ENCODE results near the gene MSANTD1. TPM values are rescaled to one million over a fixed set of nuclear protein-coding genes. Genes with fewer than 3 reads are reported as not detected.

MSANTD1 gene
- polyA plus RNA-seq, 1 donor from 2014 or later: 12.7 TPM

DNA sequence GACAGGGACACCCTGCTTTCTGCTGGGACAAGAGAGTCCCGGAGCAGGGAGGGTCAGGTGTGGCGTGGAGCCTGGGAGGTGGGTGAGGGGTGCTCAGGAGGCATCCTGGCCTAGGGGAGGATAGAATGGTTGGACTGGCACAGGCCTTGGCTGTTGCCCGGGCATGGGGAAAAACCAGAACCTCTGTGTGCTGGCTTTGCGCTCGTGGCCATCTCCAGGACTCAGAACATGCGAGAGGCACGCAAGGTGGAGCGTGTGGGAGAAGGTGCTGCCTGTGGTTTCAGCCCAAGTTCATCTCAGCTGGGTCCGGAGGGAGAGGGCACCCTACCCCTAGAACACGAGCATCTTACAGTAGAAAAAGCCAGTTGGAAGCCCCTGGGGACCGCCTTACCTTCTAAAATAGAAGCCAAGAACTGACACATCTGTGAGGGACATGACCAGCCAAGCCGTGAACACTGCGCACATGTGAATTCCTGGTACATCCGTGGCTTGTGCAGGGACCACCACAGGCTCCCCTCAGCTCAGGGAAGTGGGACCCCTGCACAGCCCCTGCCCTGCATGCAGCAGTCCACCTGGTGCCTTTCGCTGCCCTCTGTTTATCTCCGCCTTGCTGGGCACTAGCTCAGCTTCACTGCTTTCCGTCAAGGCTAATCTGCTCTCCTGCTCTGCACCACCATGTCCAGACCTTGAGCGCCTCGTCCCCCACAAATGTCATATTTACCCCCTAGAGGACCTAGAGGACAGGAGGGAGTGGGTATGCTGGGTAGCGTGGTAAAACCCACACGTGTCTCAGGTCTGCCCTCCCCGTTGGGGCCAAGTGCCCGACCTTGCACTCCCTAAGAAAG, 13.5 kb downstream of the MSANTD1 start:
- Histone ChIP-seq H3K4me3 (ENCODE audit: low read length) (no peak overlapping the region), H3K36me3 (ENCODE audit: insufficient read depth, low read length) (no peaks in the 10 kb centered on the region), H2AFZ (ENCODE audit: low read depth, low read length) (no peak overlapping the region), H3K27me3 (ENCODE audit: insufficient read depth, low read depth, low read length) (no peaks in the 10 kb centered on the region), H4K20me1 (ENCODE audit: insufficient read depth) (no peaks in the 10 kb centered on the region), H3K4me2 (ENCODE audit: low read length) (no peak overlapping the region), H3K9me3 (ENCODE audit: low read length) (no peaks in the 10 kb centered on the region), H3K79me2 (replicated peaks; ENCODE audit: insufficient read depth, low read length) (no peaks in the 10 kb centered on the region), H3K9ac (ENCODE audit: low read length) (no peak overlapping the region), H3K9me2 (ENCODE audit: insufficient read depth, low read length) (no peaks in the 10 kb centered on the region), H3F3A (ENCODE audit: insufficient read depth, low read length, poor library complexity, severe bottlenecking) (no peaks in the 10 kb centered on the region), H3K27ac (ENCODE audit: low read length) (no peak overlapping the region)
- no peak for TF ChIP-seq MXI1 (conservative IDR thresholded peaks at IDR 0.05; ENCODE audit: poor library complexity, severe bottlenecking)
- TF ChIP-seq EP300 (conservative IDR thresholded peaks at IDR 0.05; ENCODE audit: poor library complexity, severe bottlenecking): no peak
- TF ChIP-seq TAF1 (IDR thresholded peaks at IDR 0.05; ENCODE audit: low read depth): no peak
- TF ChIP-seq EZH2 (IDR thresholded peaks at IDR 0.05; ENCODE audit: borderline replicate concordance, insufficient read depth, low read length, poor library complexity, severe bottlenecking): no peak
- TF ChIP-seq SMC3 (conservative IDR thresholded peaks at IDR 0.05; ENCODE audit: poor library complexity): no peak
- TF ChIP-seq POLR2AphosphoS5 (IDR thresholded peaks at IDR 0.05): no peak
- TF ChIP-seq, protein P1, sequence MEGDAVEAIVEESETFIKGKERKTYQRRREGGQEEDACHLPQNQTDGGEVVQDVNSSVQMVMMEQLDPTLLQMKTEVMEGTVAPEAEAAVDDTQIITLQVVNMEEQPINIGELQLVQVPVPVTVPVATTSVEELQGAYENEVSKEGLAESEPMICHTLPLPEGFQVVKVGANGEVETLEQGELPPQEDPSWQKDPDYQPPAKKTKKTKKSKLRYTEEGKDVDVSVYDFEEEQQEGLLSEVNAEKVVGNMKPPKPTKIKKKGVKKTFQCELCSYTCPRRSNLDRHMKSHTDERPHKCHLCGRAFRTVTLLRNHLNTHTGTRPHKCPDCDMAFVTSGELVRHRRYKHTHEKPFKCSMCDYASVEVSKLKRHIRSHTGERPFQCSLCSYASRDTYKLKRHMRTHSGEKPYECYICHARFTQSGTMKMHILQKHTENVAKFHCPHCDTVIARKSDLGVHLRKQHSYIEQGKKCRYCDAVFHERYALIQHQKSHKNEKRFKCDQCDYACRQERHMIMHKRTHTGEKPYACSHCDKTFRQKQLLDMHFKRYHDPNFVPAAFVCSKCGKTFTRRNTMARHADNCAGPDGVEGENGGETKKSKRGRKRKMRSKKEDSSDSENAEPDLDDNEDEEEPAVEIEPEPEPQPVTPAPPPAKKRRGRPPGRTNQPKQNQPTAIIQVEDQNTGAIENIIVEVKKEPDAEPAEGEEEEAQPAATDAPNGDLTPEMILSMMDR (IDR thresholded peaks at IDR 0.05; ENCODE audit: poor library complexity, severe bottlenecking): no peak
- TF ChIP-seq, protein P2, sequence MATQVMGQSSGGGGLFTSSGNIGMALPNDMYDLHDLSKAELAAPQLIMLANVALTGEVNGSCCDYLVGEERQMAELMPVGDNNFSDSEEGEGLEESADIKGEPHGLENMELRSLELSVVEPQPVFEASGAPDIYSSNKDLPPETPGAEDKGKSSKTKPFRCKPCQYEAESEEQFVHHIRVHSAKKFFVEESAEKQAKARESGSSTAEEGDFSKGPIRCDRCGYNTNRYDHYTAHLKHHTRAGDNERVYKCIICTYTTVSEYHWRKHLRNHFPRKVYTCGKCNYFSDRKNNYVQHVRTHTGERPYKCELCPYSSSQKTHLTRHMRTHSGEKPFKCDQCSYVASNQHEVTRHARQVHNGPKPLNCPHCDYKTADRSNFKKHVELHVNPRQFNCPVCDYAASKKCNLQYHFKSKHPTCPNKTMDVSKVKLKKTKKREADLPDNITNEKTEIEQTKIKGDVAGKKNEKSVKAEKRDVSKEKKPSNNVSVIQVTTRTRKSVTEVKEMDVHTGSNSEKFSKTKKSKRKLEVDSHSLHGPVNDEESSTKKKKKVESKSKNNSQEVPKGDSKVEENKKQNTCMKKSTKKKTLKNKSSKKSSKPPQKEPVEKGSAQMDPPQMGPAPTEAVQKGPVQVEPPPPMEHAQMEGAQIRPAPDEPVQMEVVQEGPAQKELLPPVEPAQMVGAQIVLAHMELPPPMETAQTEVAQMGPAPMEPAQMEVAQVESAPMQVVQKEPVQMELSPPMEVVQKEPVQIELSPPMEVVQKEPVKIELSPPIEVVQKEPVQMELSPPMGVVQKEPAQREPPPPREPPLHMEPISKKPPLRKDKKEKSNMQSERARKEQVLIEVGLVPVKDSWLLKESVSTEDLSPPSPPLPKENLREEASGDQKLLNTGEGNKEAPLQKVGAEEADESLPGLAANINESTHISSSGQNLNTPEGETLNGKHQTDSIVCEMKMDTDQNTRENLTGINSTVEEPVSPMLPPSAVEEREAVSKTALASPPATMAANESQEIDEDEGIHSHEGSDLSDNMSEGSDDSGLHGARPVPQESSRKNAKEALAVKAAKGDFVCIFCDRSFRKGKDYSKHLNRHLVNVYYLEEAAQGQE (IDR thresholded peaks at IDR 0.05; ENCODE audit: borderline replicate concordance): no peak
- no peak for TF ChIP-seq RAD21 (conservative IDR thresholded peaks at IDR 0.05)

DNA sequence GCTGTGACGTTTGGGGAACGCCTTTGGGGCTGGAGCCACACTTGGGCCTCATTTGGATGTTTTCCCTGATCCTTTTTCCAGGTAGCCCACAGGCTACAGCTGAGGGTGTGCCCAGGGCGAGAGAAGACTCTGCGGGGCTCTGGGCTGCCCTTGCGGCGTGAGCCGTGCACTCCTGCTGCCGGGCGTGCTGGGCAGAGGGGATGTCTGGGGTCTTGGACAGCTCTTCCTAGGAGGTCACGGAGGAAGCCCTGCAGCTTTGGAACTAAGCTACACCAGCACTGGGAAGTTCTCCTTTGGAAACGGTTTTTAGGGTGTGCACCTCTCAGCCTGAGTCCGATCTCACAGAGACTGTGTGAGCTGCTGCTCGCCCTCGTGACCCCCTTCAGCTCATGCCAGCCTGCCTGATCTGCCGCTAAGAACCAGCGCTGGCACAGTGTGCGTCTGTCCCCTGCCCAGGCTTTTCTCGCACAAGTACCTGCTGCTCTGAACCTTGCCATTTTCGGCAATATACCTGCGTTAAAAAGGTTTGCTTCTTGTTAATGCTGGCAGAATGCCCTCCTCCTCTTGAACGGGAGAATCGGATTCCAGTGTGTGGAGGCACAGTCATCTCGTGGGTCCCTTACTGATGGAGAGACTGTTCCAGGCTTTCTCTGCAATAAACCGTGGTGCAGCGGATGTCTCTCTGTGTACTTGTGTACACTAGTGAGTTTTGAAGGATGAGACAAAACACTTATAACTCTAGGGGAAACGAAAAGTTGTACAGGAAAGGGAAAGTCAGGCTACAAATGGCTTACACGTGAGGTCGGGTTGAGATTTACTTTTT, 14.3 kb downstream of the MSANTD1 start:
- H2AFZ ChIP-seq (ENCODE audit: low read depth, low read length): no peak overlapping the region
- no peaks in the 10 kb centered on the region for H3F3A ChIP-seq (ENCODE audit: insufficient read depth, low read length, poor library complexity, severe bottlenecking)
- H3K4me3 ChIP-seq (ENCODE audit: low read length): no peak overlapping the region
- H3K9ac ChIP-seq (ENCODE audit: low read length): no peak overlapping the region
- no peak overlapping the region for H3K4me2 ChIP-seq (ENCODE audit: low read length)
- H4K20me1 ChIP-seq (ENCODE audit: insufficient read depth): no peaks in the 10 kb centered on the region
- H3K27me3 ChIP-seq (ENCODE audit: insufficient read depth, low read depth, low read length): no peaks in the 10 kb centered on the region
- H3K27ac ChIP-seq (ENCODE audit: low read length): no peak overlapping the region
- no peaks in the 10 kb centered on the region for H3K79me2 ChIP-seq (replicated peaks; ENCODE audit: insufficient read depth, low read length)
- no peaks in the 10 kb centered on the region for H3K9me3 ChIP-seq (ENCODE audit: low read length)
- no peaks in the 10 kb centered on the region for H3K36me3 ChIP-seq (ENCODE audit: insufficient read depth, low read length)
- TF ChIP-seq, protein P2 (IDR thresholded peaks at IDR 0.05; ENCODE audit: borderline replicate concordance): no peak
- no peak for TF ChIP-seq EP300 (conservative IDR thresholded peaks at IDR 0.05; ENCODE audit: poor library complexity, severe bottlenecking)
- TF ChIP-seq, protein P1 (IDR thresholded peaks at IDR 0.05; ENCODE audit: poor library complexity, severe bottlenecking): no peak
- TF ChIP-seq EZH2 (IDR thresholded peaks at IDR 0.05; ENCODE audit: borderline replicate concordance, insufficient read depth, low read length, poor library complexity, severe bottlenecking): no peak
- TF ChIP-seq RAD21 (conservative IDR thresholded peaks at IDR 0.05): no peak
- no peak for TF ChIP-seq SMC3 (conservative IDR thresholded peaks at IDR 0.05; ENCODE audit: poor library complexity)
- no peak for TF ChIP-seq POLR2AphosphoS5 (IDR thresholded peaks at IDR 0.05)
- no peak for TF ChIP-seq TAF1 (IDR thresholded peaks at IDR 0.05; ENCODE audit: low read depth)
- no peak for TF ChIP-seq MXI1 (conservative IDR thresholded peaks at IDR 0.05; ENCODE audit: poor library complexity, severe bottlenecking)
- no peaks in the 10 kb centered on the region for H3K9me2 ChIP-seq (ENCODE audit: insufficient read depth, low read length)

Data from neural cell (in vitro differentiated cells).